D721Med (cell line): ENCODE results near the gene POFUT1.
"Not testable (repeated sequence)": the region's sequence is repeated elsewhere in the genome, so short reads cannot be mapped to it uniquely, and the experiment has no call there.

ENCODE experiments used
- DNase-seq: peaks from one replicate; pipeline ENCODE4 v3.0.0; 2011; ENCODE audit warnings: low spot score; ENCODE audit not compliant: insufficient read length
- FAIRE-seq: peaks from 2 replicates; lab custom pipeline; 2011; peaks lifted over from hg19 to GRCh38; lab: Jason Lieb, UNC
- TF ChIP-seq, protein P1 (sequence below): IDR thresholded peaks from 2 replicates; pipeline ENCODE4 v1.5.1; 2012; ENCODE audit warnings: mild to moderate bottlenecking, control low read depth; ENCODE audit not compliant: insufficient read depth; ENCODE audit errors: missing control alignments

POFUT1 gene

DNA sequence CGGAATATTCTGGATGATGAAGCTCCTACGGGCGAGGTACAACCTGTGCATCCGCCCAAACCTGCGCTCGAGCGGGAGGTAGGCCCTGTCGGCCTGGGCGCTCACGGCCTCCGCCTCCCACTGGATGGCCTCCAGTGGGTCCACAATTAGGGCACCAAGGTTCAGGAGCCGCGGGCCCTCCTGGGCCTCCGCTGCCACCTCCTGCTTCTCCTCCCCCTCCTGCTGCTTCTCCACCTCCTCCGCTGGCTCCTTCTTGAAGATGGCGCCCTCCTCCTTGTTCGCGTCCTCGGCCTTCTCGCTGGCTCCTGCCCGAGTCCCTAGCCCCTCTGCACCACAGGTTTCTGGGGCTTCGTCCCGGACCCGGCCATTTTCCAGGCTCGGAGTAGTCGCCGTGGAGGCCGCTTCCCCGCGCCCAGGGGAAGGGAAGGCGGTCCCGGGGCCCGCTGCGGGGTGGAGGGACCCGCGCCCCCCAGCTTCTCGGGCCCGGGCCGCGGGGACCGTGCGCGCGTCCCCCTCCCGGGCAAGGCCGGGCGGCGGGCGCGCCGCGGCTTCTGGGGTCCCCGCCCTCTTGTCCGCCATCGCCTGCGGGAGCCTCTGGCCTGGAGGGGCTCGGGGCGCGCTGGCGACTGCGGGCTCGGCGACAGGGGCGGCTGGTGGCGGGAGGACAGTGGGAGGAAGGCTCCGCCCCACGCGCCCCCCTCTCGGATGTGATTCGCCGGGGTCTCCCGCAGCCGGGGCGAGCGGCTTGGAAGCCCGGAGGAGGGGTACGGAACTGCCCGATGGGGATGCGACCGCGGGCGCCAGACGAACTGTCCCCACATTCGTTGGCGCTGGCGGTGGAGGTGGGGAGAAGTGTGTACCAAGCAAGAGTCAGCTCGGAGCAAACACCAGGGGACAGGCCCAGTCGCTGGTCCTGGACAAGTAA lies 17.7 kb upstream of the POFUT1 start:
- TF ChIP-seq, protein P1, sequence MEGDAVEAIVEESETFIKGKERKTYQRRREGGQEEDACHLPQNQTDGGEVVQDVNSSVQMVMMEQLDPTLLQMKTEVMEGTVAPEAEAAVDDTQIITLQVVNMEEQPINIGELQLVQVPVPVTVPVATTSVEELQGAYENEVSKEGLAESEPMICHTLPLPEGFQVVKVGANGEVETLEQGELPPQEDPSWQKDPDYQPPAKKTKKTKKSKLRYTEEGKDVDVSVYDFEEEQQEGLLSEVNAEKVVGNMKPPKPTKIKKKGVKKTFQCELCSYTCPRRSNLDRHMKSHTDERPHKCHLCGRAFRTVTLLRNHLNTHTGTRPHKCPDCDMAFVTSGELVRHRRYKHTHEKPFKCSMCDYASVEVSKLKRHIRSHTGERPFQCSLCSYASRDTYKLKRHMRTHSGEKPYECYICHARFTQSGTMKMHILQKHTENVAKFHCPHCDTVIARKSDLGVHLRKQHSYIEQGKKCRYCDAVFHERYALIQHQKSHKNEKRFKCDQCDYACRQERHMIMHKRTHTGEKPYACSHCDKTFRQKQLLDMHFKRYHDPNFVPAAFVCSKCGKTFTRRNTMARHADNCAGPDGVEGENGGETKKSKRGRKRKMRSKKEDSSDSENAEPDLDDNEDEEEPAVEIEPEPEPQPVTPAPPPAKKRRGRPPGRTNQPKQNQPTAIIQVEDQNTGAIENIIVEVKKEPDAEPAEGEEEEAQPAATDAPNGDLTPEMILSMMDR = no peak
- DNase-seq = peak; percentile 40
- FAIRE-seq = no peak

DNA sequence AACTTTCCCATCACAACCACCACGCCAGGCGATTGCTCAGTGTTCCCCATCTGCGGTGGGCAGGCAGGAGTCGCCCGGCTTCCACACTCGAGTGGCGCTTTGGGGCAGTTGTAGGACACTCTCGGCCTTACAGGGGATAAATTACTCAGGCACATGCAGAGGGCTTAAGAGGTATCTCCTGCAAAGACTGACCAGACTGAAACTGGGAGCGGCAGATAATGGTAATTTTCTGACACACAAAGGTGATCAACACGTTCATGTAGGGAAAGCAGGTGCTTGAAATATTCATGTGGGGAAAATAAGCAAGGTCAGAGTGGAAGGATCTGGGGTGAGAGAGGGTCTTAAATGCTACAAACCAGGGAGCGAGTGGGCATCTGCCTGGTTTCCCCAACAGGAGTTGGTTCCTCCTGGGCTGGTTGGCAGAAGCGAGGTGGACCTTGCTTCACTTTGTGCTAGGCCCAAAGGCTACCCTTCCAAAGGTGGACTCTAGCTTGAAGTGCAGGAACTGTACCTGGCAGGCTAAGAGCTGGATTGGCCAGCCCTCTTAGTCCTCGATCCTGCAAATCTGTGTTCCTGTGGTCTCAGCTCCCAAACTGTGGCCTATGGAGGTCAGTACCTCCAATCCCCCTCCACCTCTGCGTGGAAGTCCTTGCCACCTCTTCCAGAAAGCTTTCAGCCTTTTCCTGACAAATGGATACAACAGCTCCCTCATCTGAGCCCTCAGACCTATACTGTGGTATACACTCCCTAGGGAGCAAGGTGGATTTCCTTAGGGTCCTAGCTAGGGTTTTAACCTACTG lies 16.9 kb upstream of the POFUT1 start:
- no peak for DNase-seq
- FAIRE-seq = no peak
- TF ChIP-seq, protein P1 = no peak

GRCh38 chr20:32191422-32191821 lies 16.3 kb upstream of the POFUT1 start:
- DNase-seq (no peak), FAIRE-seq (no peak)
- TF ChIP-seq, protein P1 = no peak

DNA sequence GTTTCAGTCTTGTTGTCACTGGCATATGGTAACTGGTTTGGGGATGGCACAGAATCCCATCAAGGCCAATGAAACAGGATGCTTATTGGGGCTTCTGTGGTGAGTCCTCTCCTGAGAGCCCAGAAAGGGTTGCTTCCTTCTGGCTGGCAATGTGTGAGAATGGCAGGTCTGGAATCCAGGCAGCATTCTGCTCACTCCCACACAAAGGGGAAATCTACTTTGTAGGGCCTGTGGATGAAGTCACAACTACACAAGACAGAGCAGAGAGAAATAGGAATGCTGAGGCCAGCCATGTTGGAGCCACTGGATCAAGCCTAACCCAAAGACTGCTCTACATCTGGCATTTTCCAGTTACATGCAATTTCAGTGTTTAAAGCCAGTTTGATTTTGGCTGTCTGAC lies 15.8 kb upstream of the POFUT1 start:
- TF ChIP-seq, protein P1 = no peak
- FAIRE-seq (no peak), DNase-seq (no peak)

GRCh38 chr20:32192698-32193097 lies 15.0 kb upstream of the POFUT1 start:
- DNase-seq = no peak
- no peak for FAIRE-seq
- TF ChIP-seq, protein P1 = no peak

GRCh38 chr20:32193336-32193735 lies 14.3 kb upstream of the POFUT1 start:
- DNase-seq, FAIRE-seq: not testable (repeated sequence)

GRCh38 chr20:32193996-32194395 lies 13.7 kb upstream of the POFUT1 start:
- no peak for FAIRE-seq
- TF ChIP-seq, protein P1 = no peak
- DNase-seq = no peak
